Measurements from ENCODE around the gene LRRC17.

Gene LRRC17

GRCh38 chr7:102935450-102936115 lies 22.8 kb downstream of the LRRC17 start:
- Histone ChIP-seq H3K36me3 (peaks cover 0 to 8% (median 0%) of the 10 kb centered on the region in 3 donors), H3K4me3 (no peak overlapping the region), H3K4me1 (peaks cover 0 to 24% (median 5%) of the 10 kb centered on the region in 4 donors), H3K27ac (peak overlapping the region in 1 of 2 donors; percentile 33), H3K27me3 (no peaks in the 10 kb centered on the region), H3K9me3 (no peaks in the 10 kb centered on the region)
- intact Hi-C loops (cut with DNase I; ENCODE audit: low total_unique reads): no loop called here
- TF ChIP-seq, protein P1, sequence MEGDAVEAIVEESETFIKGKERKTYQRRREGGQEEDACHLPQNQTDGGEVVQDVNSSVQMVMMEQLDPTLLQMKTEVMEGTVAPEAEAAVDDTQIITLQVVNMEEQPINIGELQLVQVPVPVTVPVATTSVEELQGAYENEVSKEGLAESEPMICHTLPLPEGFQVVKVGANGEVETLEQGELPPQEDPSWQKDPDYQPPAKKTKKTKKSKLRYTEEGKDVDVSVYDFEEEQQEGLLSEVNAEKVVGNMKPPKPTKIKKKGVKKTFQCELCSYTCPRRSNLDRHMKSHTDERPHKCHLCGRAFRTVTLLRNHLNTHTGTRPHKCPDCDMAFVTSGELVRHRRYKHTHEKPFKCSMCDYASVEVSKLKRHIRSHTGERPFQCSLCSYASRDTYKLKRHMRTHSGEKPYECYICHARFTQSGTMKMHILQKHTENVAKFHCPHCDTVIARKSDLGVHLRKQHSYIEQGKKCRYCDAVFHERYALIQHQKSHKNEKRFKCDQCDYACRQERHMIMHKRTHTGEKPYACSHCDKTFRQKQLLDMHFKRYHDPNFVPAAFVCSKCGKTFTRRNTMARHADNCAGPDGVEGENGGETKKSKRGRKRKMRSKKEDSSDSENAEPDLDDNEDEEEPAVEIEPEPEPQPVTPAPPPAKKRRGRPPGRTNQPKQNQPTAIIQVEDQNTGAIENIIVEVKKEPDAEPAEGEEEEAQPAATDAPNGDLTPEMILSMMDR (IDR thresholded peaks at IDR 0.05): no peak
- no peak for DNase-seq

GRCh38 chr7:102938679-102939078 lies 25.9 kb downstream of the LRRC17 start:
- no peak for DNase-seq

DNA sequence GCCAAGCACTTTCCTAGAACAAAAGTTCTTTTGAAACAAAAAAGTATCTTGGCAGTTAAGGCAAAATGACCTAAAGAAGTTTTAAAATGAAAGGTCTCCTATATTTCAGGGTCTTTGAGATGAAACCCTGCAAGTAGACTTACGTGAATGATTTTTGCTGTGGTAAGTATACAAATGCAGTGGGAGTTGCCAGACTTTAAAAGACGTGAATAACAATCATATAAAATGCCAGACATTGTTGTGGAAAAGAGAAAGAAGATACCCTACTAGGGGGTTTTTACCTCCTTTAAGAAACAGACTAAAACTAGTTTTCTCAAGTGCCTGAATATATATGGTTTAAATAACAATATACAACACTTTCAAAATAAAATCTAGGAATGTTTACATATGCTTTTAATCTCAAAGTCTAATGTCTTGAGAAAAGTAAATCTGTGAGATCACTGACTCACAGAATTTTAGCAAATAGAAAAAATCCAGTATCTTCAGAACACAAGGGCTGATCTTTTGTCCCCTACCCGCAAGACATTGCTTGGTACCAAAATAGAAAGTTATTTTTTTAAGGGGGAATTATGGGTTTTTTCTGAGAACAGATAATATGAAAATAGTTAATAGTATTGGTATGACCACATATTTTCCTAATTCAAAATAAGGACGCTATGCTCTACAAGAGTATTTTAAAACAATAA lies 29.5 kb downstream of the LRRC17 start:
- intact Hi-C loops (cut with DNase I; ENCODE audit: low total_unique reads): no loop called here
- Histone ChIP-seq H3K27me3 (no peaks in the 10 kb centered on the region), H3K4me3 (no peak overlapping the region), H3K36me3 (no peaks in the 10 kb centered on the region), H3K27ac (peak overlapping the region in 1 of 2 donors; percentile 7), H3K9me3 (no peaks in the 10 kb centered on the region), H3K4me1 (peaks cover 0 to 36% (median 8%) of the 10 kb centered on the region in 4 donors)
- DNase-seq: no peak
- TF ChIP-seq, protein P1 (IDR thresholded peaks at IDR 0.05): no peak

More at GRCh38 chr7:102938679-102939078, 25.9 kb downstream of the LRRC17 start:
- H3K9me3 ChIP-seq: no peaks in the 10 kb centered on the region
- peak overlapping the region in 1 of 2 donors; percentile 46 for H3K27ac ChIP-seq
- peaks cover 0 to 37% (median 7%) of the 10 kb centered on the region in 4 donors for H3K4me1 ChIP-seq
- TF ChIP-seq, protein P1 (IDR thresholded peaks at IDR 0.05): no peak
- intact Hi-C loops (cut with DNase I; ENCODE audit: low total_unique reads): no loop called here
- no peaks in the 10 kb centered on the region for H3K27me3 ChIP-seq
- H3K4me3 ChIP-seq: no peak overlapping the region
- H3K36me3 ChIP-seq: peaks cover 0 to 3% (median 0%) of the 10 kb centered on the region in 3 donors

- H3K9me3 ChIP-seq: no peaks in the 10 kb centered on the region
- TF ChIP-seq, protein P1 (IDR thresholded peaks at IDR 0.05): no peak
- intact Hi-C loops (cut with DNase I; ENCODE audit: low total_unique reads): no loop called here
- no peaks in the 10 kb centered on the region for H3K27me3 ChIP-seq
- H3K4me1 ChIP-seq: peaks cover 0 to 33% (median 8%) of the 10 kb centered on the region in 4 donors
- H3K4me3 ChIP-seq: no peak overlapping the region
- no peaks in the 10 kb centered on the region for H3K36me3 ChIP-seq
- DNase-seq: no peak
- peak overlapping the region in 1 of 2 donors; percentile 7 for H3K27ac ChIP-seq
Measured at GRCh38 chr7:102942868-102943267, 30.1 kb downstream of the LRRC17 start.

DNA sequence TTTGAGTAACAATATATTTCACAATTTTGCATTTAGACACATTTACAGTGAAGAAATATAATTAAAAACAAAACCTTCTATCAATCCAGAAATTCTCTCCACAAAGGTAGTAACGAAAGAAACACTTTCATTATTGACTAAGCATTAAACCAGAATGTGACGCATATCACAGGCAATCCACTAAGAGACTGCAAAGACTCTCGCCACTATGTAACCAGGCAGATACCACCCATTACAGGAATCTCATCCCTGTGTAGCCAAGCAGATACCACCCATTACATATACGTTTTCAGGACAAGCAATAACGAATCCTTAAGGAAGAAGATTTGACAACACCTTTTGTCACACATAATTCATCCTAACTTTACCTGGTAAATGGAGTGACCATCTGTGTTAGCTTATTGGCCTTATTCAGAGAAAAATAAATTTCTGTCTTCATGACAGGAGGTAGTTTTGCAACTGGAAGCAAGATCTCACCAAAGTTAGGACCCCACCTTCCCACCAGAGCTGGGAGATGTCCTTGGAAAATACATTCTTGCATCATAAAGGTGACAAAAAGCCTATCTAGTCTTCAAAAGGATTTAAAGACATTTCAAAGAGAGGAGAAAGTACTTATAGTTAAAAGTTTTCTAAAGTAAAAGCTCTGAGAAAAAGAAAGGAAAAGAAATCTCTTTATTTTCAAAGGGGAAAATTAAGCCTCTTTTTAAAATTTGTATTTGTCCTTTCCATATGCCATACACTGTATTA lies 30.8 kb downstream of the LRRC17 start:
- Histone ChIP-seq H3K36me3 (no peaks in the 10 kb centered on the region), H3K27ac (no peak overlapping the region), H3K4me3 (no peak overlapping the region), H3K27me3 (no peaks in the 10 kb centered on the region), H3K4me1 (peaks cover 0 to 26% (median 8%) of the 10 kb centered on the region in 4 donors), H3K9me3 (no peaks in the 10 kb centered on the region)
- DNase-seq: no peak
- TF ChIP-seq, protein P1 (IDR thresholded peaks at IDR 0.05): no peak
- intact Hi-C loops (cut with DNase I; ENCODE audit: low total_unique reads): no loop called here
